Stimulated activated CD4-positive, alpha-beta T cell treated with anti-CD3 and anti-CD28 coated beads, TNF-alpha, amount 100 ng/mL, for 24 hours (primary cell): ENCODE measurements around the gene DLGAP1.

Source experiments
- DNase-seq, 3 experiments: peaks; one replicate each; pipeline ENCODE4 v3.0.0-alpha.2; 2020; ENCODE audit warnings: low read depth in 3 of 3

Gene DLGAP1

DNA sequence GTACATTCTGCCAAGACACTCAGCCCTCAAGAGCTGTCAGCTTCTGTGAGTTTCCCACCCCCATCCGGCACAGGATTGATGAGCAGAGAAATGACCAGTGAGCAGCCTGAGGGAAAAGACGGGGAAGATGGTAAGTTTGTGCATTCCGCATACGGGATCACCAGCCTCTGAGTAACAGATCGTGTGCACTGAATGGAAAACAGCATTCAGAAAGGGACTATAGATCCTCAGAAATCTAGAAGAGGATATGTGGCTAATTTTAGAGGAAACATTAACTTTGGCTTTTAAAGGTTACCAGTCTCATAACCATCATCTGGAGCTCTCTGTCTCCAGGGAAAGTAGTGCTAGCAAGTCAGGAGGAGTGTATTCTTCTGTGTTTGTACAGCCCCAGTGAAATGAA is 679.1 kb downstream of the DLGAP1 start:
- DNase-seq = no peak

DNA sequence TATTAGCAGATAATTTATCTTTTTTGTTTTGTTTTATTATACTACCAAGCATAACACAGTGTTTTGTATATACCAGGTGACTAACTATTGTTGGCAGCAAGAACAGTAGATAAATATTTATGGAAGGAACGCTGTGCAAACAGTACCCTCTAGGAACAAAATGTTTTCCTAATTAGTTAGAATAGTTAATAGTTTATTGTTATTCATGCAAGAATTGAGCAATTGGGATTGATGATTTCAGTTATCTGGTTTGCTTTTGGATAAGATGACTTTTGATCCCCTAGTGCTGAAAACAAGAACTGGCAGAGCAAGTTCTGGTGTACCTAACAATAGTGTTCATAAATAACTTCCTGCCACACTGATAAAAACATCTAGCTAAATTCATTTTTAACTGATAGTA is 681.8 kb downstream of the DLGAP1 start:
- DNase-seq = no peak

GRCh38 chr18:3771121-3771971 is 683.8 kb downstream of the DLGAP1 start:
- peak; percentile 28 to 78 (median 72) for DNase-seq

GRCh38 chr18:3761266-3761665 is 693.8 kb downstream of the DLGAP1 start:
- DNase-seq = no peak

DNA sequence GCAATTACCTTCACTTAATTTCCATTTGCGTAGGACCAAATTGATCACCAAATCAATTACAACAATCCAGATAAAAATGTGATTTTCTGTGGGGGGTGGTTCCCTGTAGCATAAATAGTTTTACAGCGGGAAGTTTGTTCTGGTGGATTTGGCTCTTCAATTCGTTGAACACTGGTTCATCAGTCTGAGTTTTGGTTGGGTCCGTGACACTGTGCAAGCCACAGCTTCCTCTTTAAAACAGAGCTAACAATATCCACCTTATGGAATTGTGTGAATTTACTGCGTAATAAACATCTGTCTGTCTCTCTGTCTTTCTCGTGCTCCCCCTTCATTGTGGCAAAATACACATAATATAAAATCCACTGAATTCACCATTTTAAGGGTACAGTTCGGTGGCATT is 694.4 kb downstream of the DLGAP1 start:
- DNase-seq = no peak

DNA sequence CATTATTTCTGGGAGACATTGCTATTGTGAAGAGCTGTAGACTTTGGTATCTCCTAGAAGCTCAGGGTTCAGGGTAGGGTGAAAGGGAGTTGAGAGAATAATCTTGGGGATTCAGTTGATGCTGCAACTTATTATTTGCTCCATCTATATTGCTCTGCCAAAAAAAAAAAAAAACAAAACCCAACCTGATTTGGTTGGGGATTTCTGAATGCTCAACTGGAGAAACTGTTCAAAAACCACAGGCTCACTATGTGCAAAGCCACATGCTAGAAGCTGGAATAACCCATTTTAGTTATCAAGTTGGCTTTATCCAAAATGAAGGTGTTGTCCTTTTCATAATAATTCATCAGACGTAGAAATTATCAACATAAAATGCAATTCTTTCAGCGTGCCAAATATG is 696.0 kb downstream of the DLGAP1 start:
- DNase-seq = no peak

- DNase-seq = no peak
Observed at GRCh38 chr18:3758531-3758930, 696.6 kb downstream of the DLGAP1 start.

DNA sequence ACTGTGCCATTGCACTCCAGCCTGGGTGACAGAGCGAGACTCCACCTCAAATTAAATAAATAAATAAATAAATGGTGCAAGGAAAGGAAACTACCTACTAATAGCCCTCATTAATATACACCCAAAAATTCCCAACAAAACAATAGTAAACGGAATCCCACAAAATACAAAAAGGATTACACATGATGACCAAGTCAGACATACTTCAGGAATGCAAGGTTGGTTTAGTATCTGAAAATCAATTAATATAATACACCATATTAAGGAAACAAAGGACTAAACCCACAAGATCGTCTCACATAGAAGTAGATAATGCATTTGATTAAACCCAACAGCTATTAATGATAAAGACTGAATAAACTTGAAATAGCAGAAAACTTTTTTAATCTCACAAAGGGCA is 697.7 kb downstream of the DLGAP1 start:
- DNase-seq = no peak

GRCh38 chr18:3753106-3753505 is 702.0 kb downstream of the DLGAP1 start:
- no peak for DNase-seq

DNA sequence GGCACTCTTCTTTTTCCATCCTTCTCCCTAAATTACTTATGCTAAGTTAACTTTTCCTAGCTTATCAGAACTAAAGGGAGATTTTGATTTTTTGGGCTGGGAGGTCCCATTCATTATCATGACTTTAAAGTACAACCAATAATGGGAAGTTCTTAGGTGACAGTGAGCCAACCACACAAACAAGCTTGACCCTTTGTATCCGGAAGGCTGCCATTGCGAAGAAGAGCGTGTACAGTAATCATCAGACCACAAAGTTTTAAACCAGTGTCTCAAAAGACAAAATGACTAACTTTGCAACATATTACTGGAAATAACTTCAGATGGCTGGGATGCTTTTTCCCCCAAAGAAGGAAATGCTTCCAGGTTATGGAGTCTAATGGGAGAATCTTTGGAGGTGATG is 707.0 kb downstream of the DLGAP1 start:
- no peak for DNase-seq

DNA sequence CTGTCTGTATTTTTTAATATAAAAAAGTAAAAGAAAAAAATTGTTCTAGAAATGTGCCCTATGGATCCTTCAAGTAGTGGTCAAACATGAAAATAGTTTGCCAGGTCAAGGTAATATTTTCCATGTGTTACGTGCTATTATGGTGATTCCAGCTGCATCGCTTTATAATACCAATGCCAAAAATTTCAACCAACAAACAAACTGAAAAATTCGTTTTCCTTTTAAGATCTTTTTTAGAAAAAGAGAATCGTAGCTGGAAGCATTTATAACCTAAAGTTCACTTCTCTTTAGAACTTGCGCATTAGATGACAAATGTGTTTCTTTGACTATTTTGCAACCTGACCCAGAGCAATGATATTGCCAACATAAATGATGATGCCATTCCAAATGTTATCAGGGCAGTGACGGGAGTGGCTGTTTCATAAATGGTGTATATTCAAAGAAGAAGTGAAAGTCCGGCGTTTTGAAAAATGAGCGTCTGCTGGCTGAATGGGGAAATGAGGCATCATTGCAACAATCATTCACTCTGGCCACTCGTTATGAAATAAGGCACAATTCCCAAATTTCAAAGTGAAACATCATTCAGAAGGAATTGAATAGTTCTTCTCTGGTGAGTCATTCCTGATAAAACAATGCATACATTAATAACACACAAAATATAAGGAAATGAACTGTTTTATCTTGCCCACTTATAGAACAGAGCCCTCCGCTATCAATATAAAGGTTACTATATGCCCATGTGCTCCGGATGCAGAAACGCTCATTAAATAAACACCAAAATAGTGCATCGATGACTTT is 707.7 kb downstream of the DLGAP1 start:
- DNase-seq = no peak

GRCh38 chr18:3742541-3742940 is 712.6 kb downstream of the DLGAP1 start:
- DNase-seq = no peak

GRCh38 chr18:3741333-3741732 is 713.8 kb downstream of the DLGAP1 start:
- DNase-seq = no peak

DNA sequence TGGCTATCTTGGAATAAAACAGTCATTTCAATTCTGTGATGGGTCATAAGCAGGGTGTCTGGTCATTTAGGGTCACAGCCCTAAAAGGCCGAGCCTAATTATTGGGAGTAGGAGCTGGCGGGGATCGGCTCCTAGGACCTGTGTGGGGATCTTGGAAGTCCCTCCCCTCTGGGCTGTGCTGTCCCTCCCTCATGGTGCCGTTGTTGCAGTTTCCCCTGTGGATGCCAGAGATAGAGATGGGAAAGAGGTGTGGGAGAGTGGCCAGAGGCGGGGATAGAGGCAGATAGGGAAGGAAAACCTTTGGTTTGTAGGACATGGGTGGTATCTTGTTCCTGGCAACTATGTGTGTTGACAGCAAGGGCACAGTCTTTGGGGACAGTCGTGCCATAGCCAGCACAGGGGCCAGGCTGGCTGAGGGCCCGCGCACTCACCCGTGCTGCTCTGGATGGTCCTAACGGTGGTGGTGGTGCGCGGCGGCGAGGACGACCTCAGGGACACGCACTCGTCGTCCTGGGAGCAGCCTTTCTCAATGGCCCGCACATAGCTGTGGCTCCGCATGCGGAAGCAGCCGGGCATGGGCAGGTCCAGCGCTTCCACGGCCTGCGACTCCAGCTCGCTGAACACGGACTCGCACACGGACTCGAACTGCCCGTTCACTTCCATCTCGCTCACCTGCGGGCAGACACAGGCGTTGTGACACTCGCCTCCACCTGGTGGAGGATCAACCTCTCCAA is 726.2 kb downstream of the DLGAP1 start:
- no peak for DNase-seq

DNA sequence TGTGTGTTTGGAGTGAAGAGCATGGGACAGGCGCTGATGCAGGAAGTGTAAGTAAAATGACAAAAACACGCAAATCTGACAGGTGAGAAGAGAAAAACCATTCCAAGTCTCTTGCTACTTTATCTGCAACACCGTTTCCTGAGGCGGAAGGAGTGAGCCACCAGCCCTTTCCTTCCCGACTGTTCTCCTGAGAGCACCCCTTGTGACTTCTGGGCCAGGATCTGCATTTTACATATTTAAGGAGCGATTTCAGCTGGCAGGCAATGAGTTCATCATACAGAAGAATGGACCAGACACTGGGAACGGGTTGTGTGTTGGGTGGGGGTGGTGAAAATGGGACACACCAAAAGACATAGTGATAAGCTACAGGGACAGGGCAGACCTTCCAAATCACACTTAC is 727.8 kb downstream of the DLGAP1 start:
- DNase-seq = no peak

- no peak for DNase-seq
Observed at GRCh38 chr18:3726238-3726951, 728.7 kb downstream of the DLGAP1 start.

DNA sequence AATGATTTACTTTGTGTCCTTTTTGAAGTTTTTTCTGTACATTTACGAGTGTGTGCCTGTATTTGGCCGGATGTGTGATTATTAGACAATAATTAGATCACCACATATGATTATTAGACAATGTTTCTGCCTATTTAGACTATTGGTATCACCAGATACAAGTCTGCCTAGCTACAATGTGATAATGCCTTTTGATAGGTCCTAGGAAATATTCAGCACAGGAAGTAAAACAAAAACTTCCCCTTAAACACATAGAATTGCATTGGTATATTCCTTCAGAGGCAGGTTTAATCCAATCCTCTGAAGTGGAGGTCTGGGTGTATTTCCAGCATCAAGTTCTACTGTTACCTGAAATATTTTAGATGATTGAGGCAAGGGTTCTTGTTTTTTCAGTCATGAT is 730.0 kb downstream of the DLGAP1 start:
- no peak for DNase-seq

GRCh38 chr18:3723554-3723953 is 731.6 kb downstream of the DLGAP1 start:
- DNase-seq = no peak

- no peak for DNase-seq
Observed at GRCh38 chr18:3722649-3723433, 732.3 kb downstream of the DLGAP1 start.

DNA sequence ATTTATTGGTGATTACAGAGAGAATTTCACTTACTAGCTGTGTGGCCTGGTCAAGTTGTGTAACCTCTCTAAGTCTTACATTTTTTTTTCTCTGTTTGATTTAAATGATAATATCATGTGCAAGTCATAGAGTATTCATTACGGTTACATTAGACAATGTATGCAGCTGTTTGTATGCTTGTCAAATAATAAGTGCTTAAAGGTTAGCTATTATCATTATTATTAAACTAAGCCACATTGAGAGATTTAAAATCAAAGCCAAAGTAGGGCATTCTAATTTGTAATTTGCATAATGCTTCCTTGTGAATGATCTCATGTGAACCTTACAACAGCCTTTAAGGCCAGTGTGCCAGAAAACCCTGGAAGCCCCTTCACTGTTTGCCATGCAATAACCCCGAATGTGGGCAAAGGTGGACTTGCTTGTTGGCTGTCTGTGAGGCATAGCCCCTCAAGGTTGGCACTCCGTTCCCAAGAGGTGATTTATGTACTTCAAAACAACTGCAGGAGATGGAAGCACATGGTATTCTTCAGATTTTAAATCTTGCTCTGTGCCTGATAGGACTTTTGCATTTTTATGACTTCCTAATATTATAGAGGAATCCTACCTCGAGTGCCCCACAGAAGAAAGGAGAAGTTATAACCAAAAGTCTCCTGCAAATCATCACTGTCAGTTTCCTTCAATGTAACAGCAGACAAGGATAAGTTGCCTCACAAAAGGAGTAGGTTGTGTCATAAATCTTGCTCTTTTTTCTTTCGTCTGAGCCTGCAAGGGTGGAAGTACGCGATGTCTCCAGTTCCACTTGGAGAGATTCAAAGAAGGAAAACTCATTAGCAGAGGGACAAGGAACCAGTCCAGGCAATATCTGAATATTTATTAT is 733.1 kb downstream of the DLGAP1 start:
- DNase-seq = no peak
